Ishikawa (cell line): ENCODE measurements around the gene EPB41L4B.

ENCODE experiments used
- CEBPB ChIP-seq: IDR thresholded peaks from 2 replicates; pipeline ENCODE4 v1.6.1; 2012
- CREB1 ChIP-seq: IDR thresholded peaks from 2 replicates; pipeline ENCODE4 v1.6.1; 2012; ENCODE audit warnings: low read depth
- EGR1 ChIP-seq: IDR thresholded peaks from 2 replicates; pipeline ENCODE4 v1.6.1; 2012
- EP300 ChIP-seq: IDR thresholded peaks from 2 replicates; pipeline ENCODE4 v1.6.1; 2012; ENCODE audit warnings: borderline replicate concordance
- FOXM1 ChIP-seq: IDR thresholded peaks from 2 replicates; pipeline ENCODE4 v1.6.1; 2012; ENCODE audit warnings: low read depth, borderline replicate concordance
- NFIC ChIP-seq: IDR thresholded peaks from 2 replicates; pipeline ENCODE4 v1.6.1; 2012
- RAD21 ChIP-seq: IDR thresholded peaks from 2 replicates; pipeline ENCODE4 v1.6.1; 2012; ENCODE audit warnings: low read depth
- TAF1 ChIP-seq: IDR thresholded peaks from 2 replicates; pipeline ENCODE4 v1.6.1; 2012; ENCODE audit warnings: low read depth, mild to moderate bottlenecking
- TCF12 ChIP-seq: IDR thresholded peaks from 2 replicates; pipeline ENCODE4 v1.6.1; 2012; ENCODE audit warnings: low read depth
- TEAD4 ChIP-seq: IDR thresholded peaks from 2 replicates; pipeline ENCODE4 v1.6.1; 2012
- YY1 ChIP-seq: IDR thresholded peaks from 2 replicates; pipeline ENCODE4 v1.6.1; 2012; ENCODE audit warnings: low read depth
- ZBTB7A ChIP-seq: IDR thresholded peaks from 2 replicates; pipeline ENCODE4 v1.6.1; 2012; ENCODE audit warnings: low read depth
- TF ChIP-seq, protein P1 (sequence below): IDR thresholded peaks from 2 replicates; pipeline ENCODE4 v1.6.1; 2012
- TF ChIP-seq, protein P2 (sequence below): IDR thresholded peaks from 2 replicates; pipeline ENCODE4 v1.6.1; 2012
- TF ChIP-seq, protein P3 (sequence below): IDR thresholded peaks from 2 replicates; pipeline ENCODE4 v1.6.1; 2012; ENCODE audit warnings: low read depth, mild to moderate bottlenecking

Gene EPB41L4B

DNA sequence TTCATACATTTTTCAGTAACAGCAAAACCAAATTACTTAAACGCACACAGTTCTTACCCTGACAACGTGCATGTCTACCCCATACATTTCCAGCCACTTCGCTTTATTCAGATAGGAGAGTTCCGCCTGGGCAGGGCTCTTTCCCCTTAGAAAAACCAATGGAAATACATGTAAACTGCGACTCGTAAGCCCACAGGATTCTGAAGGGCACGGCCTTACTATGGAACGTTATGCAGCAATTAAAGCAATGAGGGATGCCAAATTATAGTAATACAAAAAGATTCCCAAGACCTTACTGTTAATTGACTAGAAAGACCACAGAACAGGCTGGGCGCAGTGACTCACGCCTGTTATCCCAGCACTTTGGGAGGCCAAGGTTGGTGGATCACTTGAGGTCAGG is 64.5 kb downstream of the EPB41L4B start:
- TF ChIP-seq EGR1, result no peak
- TF ChIP-seq, protein P1, sequence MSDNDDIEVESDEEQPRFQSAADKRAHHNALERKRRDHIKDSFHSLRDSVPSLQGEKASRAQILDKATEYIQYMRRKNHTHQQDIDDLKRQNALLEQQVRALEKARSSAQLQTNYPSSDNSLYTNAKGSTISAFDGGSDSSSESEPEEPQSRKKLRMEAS, result no peak
- no peak for TF ChIP-seq CREB1
- TF ChIP-seq TAF1, result no peak
- no peak for TF ChIP-seq ZBTB7A
- no peak for TF ChIP-seq TEAD4
- no peak for TF ChIP-seq EP300
- no peak for TF ChIP-seq RAD21
- TF ChIP-seq FOXM1, result no peak
- no peak for TF ChIP-seq NFIC
- TF ChIP-seq, protein P2, sequence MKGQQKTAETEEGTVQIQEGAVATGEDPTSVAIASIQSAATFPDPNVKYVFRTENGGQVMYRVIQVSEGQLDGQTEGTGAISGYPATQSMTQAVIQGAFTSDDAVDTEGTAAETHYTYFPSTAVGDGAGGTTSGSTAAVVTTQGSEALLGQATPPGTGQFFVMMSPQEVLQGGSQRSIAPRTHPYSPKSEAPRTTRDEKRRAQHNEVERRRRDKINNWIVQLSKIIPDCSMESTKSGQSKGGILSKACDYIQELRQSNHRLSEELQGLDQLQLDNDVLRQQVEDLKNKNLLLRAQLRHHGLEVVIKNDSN, result no peak
- no peak for TF ChIP-seq CEBPB
- TF ChIP-seq, protein P3, sequence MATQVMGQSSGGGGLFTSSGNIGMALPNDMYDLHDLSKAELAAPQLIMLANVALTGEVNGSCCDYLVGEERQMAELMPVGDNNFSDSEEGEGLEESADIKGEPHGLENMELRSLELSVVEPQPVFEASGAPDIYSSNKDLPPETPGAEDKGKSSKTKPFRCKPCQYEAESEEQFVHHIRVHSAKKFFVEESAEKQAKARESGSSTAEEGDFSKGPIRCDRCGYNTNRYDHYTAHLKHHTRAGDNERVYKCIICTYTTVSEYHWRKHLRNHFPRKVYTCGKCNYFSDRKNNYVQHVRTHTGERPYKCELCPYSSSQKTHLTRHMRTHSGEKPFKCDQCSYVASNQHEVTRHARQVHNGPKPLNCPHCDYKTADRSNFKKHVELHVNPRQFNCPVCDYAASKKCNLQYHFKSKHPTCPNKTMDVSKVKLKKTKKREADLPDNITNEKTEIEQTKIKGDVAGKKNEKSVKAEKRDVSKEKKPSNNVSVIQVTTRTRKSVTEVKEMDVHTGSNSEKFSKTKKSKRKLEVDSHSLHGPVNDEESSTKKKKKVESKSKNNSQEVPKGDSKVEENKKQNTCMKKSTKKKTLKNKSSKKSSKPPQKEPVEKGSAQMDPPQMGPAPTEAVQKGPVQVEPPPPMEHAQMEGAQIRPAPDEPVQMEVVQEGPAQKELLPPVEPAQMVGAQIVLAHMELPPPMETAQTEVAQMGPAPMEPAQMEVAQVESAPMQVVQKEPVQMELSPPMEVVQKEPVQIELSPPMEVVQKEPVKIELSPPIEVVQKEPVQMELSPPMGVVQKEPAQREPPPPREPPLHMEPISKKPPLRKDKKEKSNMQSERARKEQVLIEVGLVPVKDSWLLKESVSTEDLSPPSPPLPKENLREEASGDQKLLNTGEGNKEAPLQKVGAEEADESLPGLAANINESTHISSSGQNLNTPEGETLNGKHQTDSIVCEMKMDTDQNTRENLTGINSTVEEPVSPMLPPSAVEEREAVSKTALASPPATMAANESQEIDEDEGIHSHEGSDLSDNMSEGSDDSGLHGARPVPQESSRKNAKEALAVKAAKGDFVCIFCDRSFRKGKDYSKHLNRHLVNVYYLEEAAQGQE, result no peak
- no peak for TF ChIP-seq YY1
- no peak for TF ChIP-seq TCF12

DNA sequence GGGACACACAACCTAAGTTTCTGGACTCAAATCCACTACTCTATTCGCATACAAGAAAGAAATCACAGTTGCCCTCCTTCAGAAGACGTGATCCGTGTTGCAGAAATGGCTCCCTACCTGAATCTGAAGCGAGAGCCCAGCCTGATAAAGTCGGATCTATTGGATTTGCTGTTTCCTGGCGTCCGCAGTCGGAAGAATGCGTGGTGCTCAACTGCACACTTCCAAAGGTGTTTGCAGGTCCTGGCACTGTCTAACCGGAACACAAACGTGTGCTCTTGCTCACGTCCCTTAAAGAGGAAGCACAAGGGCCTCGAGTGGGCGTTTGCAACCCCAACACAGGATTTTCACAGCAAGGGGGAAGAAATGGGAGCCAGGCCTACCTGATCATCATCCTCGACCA is 65.5 kb downstream of the EPB41L4B start:
- TF ChIP-seq CREB1 (no peak), TAF1 (no peak), NFIC (no peak), EGR1 (no peak), EP300 (no peak), FOXM1 (no peak), TEAD4 (no peak), TCF12 (no peak), ZBTB7A (no peak), RAD21 (no peak), CEBPB (no peak), YY1 (no peak)
- TF ChIP-seq, protein P1, result no peak
- TF ChIP-seq, protein P3, result no peak
- TF ChIP-seq, protein P2, result no peak

DNA sequence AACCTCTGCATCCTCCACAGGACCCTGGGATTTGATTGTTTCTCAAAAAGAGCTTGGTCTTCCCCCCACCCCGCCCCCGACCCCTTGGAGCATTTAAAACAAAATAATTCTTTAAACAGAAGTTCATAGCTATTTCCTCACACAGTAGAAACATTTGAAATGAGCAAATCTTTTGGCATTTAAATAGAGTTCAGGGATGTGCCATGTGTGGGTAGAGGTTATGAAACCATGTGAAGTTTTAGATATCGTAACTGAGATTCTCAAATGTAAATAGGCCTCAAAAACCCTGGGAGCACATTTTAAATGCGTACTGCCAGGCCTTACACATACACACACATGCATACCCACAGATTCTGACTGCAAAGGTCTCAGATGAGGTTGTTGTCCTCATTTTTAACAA is 66.5 kb downstream of the EPB41L4B start:
- TF ChIP-seq CEBPB (no peak), RAD21 (no peak), TAF1 (no peak), CREB1 (no peak), TEAD4 (no peak), FOXM1 (no peak)
- TF ChIP-seq, protein P1, result no peak

DNA sequence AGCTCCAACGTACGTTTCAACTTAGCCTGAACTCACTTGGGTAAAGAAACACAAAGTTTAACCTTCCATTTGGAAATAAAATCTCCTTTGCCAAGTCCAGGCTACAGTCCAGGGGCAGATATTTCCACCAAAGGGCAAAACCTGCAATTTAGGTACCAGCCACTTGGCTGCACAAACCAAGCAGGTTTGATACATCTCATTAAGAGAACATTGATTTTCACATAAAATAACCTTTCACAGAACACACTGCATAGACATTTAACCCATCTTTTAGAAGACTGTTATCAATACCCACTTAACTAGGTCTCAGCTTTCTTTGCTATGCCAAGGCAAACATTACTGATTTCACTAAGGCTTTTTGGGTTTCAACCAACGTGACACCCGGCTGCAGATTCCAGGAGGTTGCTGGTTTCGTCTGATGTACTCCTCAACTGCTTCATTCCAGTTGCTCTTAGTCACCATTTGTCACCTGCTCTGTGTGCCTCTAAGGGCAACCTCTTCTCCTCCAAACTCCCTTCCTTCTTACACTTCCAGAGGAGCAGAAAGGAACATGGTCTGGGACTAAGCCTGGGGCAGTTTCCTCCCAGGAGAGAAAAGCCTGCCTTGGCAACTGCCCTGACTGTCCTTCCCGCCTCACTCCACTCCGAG is 67.1 kb downstream of the EPB41L4B start:
- TF ChIP-seq, protein P2, result no peak

DNA sequence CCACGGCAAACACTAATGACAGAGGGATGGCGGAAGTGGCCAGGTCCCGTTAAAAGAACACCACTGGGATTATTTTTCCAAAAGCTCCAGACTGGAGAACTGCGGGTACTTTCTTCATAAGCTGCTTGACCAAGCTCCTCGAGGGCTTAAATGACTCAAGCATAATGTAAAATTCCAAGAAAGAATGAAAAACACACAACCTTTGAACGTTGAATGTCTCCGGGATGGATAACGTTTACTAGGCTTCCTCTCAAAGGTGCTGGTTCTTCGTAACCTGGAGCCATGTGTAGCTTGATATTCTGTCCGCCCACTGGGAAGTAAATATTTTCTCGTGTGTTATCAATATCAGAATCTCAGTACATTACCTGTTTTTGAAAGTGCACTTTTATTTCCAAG is 67.6 kb downstream of the EPB41L4B start:
- TF ChIP-seq, protein P2, result no peak
- TF ChIP-seq, protein P3, result no peak
- TF ChIP-seq ZBTB7A (no peak), CEBPB (no peak)
